PC-3 (cell line): ENCODE data around the gene NPY. TPM values are rescaled to one million over a fixed set of nuclear protein-coding genes. Genes with fewer than 3 reads are reported as not detected.
A peak's percentile ranks its signal among the peaks of the same experiment; 100 is the strongest.

Experiments
- ATAC-seq: fragments of 200-7000 bp; cut with Tn5 transposase; 2 replicates; pipeline ENCODE4 v1.9.1; 2020; ENCODE audit warnings: mild to moderate bottlenecking, moderate library complexity
- BruUV-seq: library from RNA; stranded (reverse); fragments of 400-500 nt; replicated peaks from 2 replicates; lab custom pipeline; 2021; lab: Mats Ljungman, UMichigan
- CTCF ChIA-PET: fragments of 300-600 bp; sonication (Branson Sonifier 250); formaldehyde crosslinking; loops from one replicate; lab custom pipeline; 2022; ENCODE audit warnings: antibody characterized with exemption; lab: Charles Lee
- POLR2A ChIA-PET: fragments of 300-600 bp; sonication (Branson Sonifier 250); formaldehyde crosslinking; loops from one replicate; lab custom pipeline; 2022; ENCODE audit warnings: antibody characterized with exemption; ENCODE audit not compliant: unreplicated experiment; lab: Charles Lee
- DNase-seq: peaks from one replicate; pipeline ENCODE4 v3.0.0-alpha.2; 2015
- H2AFZ ChIP-seq: fragments of 300-600 bp; sonication (generic); 2 replicates; pipeline ENCODE4 v1.6.0; 2016; ENCODE audit warnings: antibody characterized with exemption, low read length
- H3F3A ChIP-seq: fragments of 300-600 bp; sonication (generic); one replicate; pipeline ENCODE4 v1.6.0; 2017; ENCODE audit warnings: antibody characterized with exemption, low read length, control low read depth, mild to moderate bottlenecking; ENCODE audit not compliant: unreplicated experiment
- H3K27ac ChIP-seq: fragments of 300-600 bp; sonication (generic); 2 replicates; pipeline ENCODE4 v1.5.1; 2016; ENCODE audit warnings: mild to moderate bottlenecking, low read length
- H3K27me3 ChIP-seq: fragments of 300-600 bp; sonication (generic); 2 replicates; pipeline ENCODE4 v1.6.1; 2016; ENCODE audit warnings: low read length, mixed read lengths
- H3K36me3 ChIP-seq: fragments of 300-600 bp; sonication (generic); 2 replicates; pipeline ENCODE4 v1.6.1; 2016; ENCODE audit warnings: low read depth, mixed run types, low read length, mixed read lengths
- H3K4me1 ChIP-seq: fragments of 300-600 bp; sonication (generic); 2 replicates; pipeline ENCODE4 v1.5.1; 2016; ENCODE audit warnings: low read length; ENCODE audit not compliant: insufficient read depth
- H3K4me2 ChIP-seq: fragments of 300-600 bp; sonication (generic); 2 replicates; pipeline ENCODE4 v1.6.0; 2016; ENCODE audit warnings: low read length
- H3K4me3 ChIP-seq: fragments of 300-600 bp; sonication (generic); 2 replicates; pipeline ENCODE4 v1.5.1; 2016; ENCODE audit warnings: mild to moderate bottlenecking, low read length, mixed read lengths
- H3K79me2 ChIP-seq: fragments of 300-600 bp; sonication (generic); 2 replicates; pipeline ENCODE4 v1.6.1; 2017; ENCODE audit warnings: low read length, mixed read lengths
- H3K9ac ChIP-seq: fragments of 300-600 bp; sonication (generic); 2 replicates; pipeline ENCODE4 v1.6.0; 2016; ENCODE audit warnings: mild to moderate bottlenecking, low read length
- H3K9me2 ChIP-seq: fragments of 300-600 bp; sonication (generic); replicated peaks from 2 replicates; pipeline ENCODE4 v1.6.1; 2016; ENCODE audit warnings: mixed run types, low read length, mixed read lengths
- H3K9me3 ChIP-seq: fragments of 300-600 bp; sonication (generic); 2 replicates; pipeline ENCODE4 v1.6.1; 2016; ENCODE audit warnings: low read length, mixed read lengths
- H4K20me1 ChIP-seq: fragments of 300-600 bp; sonication (generic); 2 replicates; pipeline ENCODE4 v1.6.1; 2016; ENCODE audit warnings: low read length, mixed read lengths
- EZH2 ChIP-seq: fragments of 300-600 bp; sonication (generic); IDR thresholded peaks from one replicate; pipeline ENCODE4 v1.6.1; 2017; ENCODE audit warnings: antibody characterized with exemption, mild to moderate bottlenecking, low read length; ENCODE audit not compliant: unreplicated experiment
- EZH2phosphoT487 ChIP-seq: fragments of 300-600 bp; sonication (generic); IDR thresholded peaks from 2 replicates; pipeline ENCODE4 v1.6.1; 2018; ENCODE audit warnings: mild to moderate bottlenecking, antibody characterized with exemption, low read length, borderline replicate concordance
- intact Hi-C: fragments of 100-400 bp; cut with micrococcal nuclease; formaldehyde crosslinking; loops from 2 replicates; pipeline ENCODE4 v1.9.0; 2023
- total RNA-seq: library from RNA; depleted of rRNA; stranded (reverse); fragments of >200 nt; gene quantifications from 2 replicates; pipeline ENCODE4 v1.2.3, GENCODE V29; 2014
- TF ChIP-seq, protein P1 (sequence below): fragments of 300-600 bp; sonication (generic); conservative IDR thresholded peaks from 2 replicates; pipeline ENCODE4 v1.5.1; 2017; ENCODE audit warnings: antibody characterized with exemption, low read depth, mild to moderate bottlenecking, low read length

The NPY gene
- total RNA-seq, 1 experiment from 2014 or later = not detected

DNA sequence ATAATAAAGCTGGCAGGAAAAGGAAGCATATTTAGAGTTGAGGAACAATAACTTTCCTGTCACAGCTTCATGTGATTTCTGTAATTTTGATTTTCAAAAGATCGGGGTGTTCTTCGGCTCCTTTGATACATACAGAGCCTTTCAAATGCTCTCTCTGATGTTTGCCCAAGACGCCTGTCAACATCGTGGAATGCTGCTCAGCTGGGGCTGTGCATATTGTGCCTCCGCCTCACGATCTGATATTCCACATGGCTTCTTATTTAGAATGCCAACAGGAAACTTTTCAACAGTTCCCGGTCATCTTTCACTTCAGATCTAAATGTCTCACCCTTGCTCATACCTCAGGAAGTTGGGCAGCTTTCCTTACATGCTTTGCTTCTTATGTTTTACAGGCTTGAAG, 7.3 kb downstream of the NPY start:
- Histone ChIP-seq H3K9me2 (no peaks in the 10 kb centered on the region), H3K9me3 (no peaks in the 10 kb centered on the region), H3K27ac (no peak overlapping the region), H3K9ac (no peak overlapping the region), H3K4me1 (no peaks in the 10 kb centered on the region), H2AFZ (no peak overlapping the region), H3K27me3 (peaks cover 47% of the 10 kb centered on the region), H3K79me2 (no peaks in the 10 kb centered on the region), H3K36me3 (no peaks in the 10 kb centered on the region), H3K4me3 (no peak overlapping the region), H4K20me1 (no peaks in the 10 kb centered on the region), H3F3A (no peaks in the 10 kb centered on the region), H3K4me2 (peak overlapping the region; percentile 36)
- ATAC-seq (no peak), DNase-seq (peak; percentile 29)
- no peak for TF ChIP-seq EZH2
- no peak for TF ChIP-seq EZH2phosphoT487
- TF ChIP-seq, protein P1, sequence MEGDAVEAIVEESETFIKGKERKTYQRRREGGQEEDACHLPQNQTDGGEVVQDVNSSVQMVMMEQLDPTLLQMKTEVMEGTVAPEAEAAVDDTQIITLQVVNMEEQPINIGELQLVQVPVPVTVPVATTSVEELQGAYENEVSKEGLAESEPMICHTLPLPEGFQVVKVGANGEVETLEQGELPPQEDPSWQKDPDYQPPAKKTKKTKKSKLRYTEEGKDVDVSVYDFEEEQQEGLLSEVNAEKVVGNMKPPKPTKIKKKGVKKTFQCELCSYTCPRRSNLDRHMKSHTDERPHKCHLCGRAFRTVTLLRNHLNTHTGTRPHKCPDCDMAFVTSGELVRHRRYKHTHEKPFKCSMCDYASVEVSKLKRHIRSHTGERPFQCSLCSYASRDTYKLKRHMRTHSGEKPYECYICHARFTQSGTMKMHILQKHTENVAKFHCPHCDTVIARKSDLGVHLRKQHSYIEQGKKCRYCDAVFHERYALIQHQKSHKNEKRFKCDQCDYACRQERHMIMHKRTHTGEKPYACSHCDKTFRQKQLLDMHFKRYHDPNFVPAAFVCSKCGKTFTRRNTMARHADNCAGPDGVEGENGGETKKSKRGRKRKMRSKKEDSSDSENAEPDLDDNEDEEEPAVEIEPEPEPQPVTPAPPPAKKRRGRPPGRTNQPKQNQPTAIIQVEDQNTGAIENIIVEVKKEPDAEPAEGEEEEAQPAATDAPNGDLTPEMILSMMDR = no peak
- intact Hi-C loops = loop anchor here (2.0 to 10.0 kb wide), 2 partner anchors 374 to 426 kb away; no protein-coding TSS in a partner anchor
- CTCF ChIA-PET = no interaction called here
- POLR2A ChIA-PET = no interaction called here
- BruUV-seq = no TSS peak

- Histone ChIP-seq H2AFZ (no peak overlapping the region), H3F3A (no peaks in the 10 kb centered on the region), H3K79me2 (no peaks in the 10 kb centered on the region), H4K20me1 (no peaks in the 10 kb centered on the region), H3K4me1 (no peaks in the 10 kb centered on the region), H3K4me3 (no peak overlapping the region), H3K9ac (no peak overlapping the region), H3K27me3 (peaks cover 28% of the 10 kb centered on the region), H3K4me2 (no peak overlapping the region), H3K36me3 (no peaks in the 10 kb centered on the region), H3K9me2 (no peaks in the 10 kb centered on the region), H3K27ac (no peak overlapping the region), H3K9me3 (no peaks in the 10 kb centered on the region)
- no TSS peak for BruUV-seq
- TF ChIP-seq, protein P1 = no peak
- TF ChIP-seq EZH2phosphoT487 (no peak), EZH2 (no peak)
- ATAC-seq = no peak
- DNase-seq = no peak
- CTCF ChIA-PET = no interaction called here
- POLR2A ChIA-PET = no interaction called here
- intact Hi-C loops = loop anchor here (10.0 kb wide), 1 partner anchor 433 kb away; no protein-coding TSS in a partner anchor
Observed at GRCh38 chr7:24297362-24297761, 13.4 kb downstream of the NPY start.

GRCh38 chr7:24298696-24299095, 14.7 kb downstream of the NPY start:
- ChIA-PET POLR2A (no interaction called here), CTCF (no interaction called here)
- H4K20me1 ChIP-seq = no peaks in the 10 kb centered on the region
- peaks cover 24% of the 10 kb centered on the region for H3K27me3 ChIP-seq
- DNase-seq (no peak), ATAC-seq (no peak)
- BruUV-seq = no TSS peak
- no peaks in the 10 kb centered on the region for H3K36me3 ChIP-seq
- H2AFZ ChIP-seq = no peak overlapping the region
- no peaks in the 10 kb centered on the region for H3K9me3 ChIP-seq
- H3K27ac ChIP-seq = no peak overlapping the region
- no peak overlapping the region for H3K4me2 ChIP-seq
- no peak overlapping the region for H3K9ac ChIP-seq
- H3F3A ChIP-seq = no peaks in the 10 kb centered on the region
- no peaks in the 10 kb centered on the region for H3K4me1 ChIP-seq
- no peaks in the 10 kb centered on the region for H3K9me2 ChIP-seq
- H3K4me3 ChIP-seq = no peak overlapping the region
- no peaks in the 10 kb centered on the region for H3K79me2 ChIP-seq
- intact Hi-C loops = loop anchor here (10.0 kb wide), 1 partner anchor 434 kb away; no protein-coding TSS in a partner anchor
- TF ChIP-seq, protein P1 = no peak
- TF ChIP-seq EZH2 (no peak), EZH2phosphoT487 (no peak)
